Measurements from ENCODE around the gene TNKS1BP1.

The TNKS1BP1 gene

GRCh38 chr11:57260937-57261783, 63.6 kb downstream of the TNKS1BP1 start:
- no peak for DNase-seq (ENCODE audit: low spot score)

- DNase-seq (ENCODE audit: low spot score) = no peak
Observed at GRCh38 chr11:57256119-57256518, 68.6 kb downstream of the TNKS1BP1 start.

- no peak for DNase-seq (ENCODE audit: low spot score)
Observed at GRCh38 chr11:57255618-57256017, 69.1 kb downstream of the TNKS1BP1 start.

GRCh38 chr11:57254631-57255030, 70.1 kb downstream of the TNKS1BP1 start:
- no peak for DNase-seq (ENCODE audit: low spot score)

- DNase-seq (ENCODE audit: low spot score) = no peak
Observed at GRCh38 chr11:57251491-57252104, 73.2 kb downstream of the TNKS1BP1 start.

- no peak for DNase-seq (ENCODE audit: low spot score)
Observed at GRCh38 chr11:57251037-57251436, 73.7 kb downstream of the TNKS1BP1 start.
